ENCODE results near the gene SPRR3.

GRCh38 chr1:152954436-152954835 is 47.1 kb upstream of the SPRR3 start:
- TF ChIP-seq CTCF (conservative IDR thresholded peaks at IDR 0.05; ENCODE audit: low read depth in 2 of 2) (no peak), REST (IDR thresholded peaks at IDR 0.05; ENCODE audit: unreplicated experiment) (no peak), EZH2 (IDR thresholded peaks at IDR 0.05; ENCODE audit: low read depth, unreplicated experiment) (no peak), CREB1 (CRISPR knock-in tag; IDR thresholded peaks at IDR 0.05; ENCODE audit: low read depth) (no peak), POLR2AphosphoS5 (IDR thresholded peaks at IDR 0.05; ENCODE audit: low read depth) (no peak), ZNF114 (CRISPR knock-in tag; IDR thresholded peaks at IDR 0.05) (no peak), STAT1 (IDR thresholded peaks at IDR 0.05; ENCODE audit: unreplicated experiment) (no peak), ETS1 (IDR thresholded peaks at IDR 0.05) (no peak), EZH2phosphoT487 (IDR thresholded peaks at IDR 0.05; ENCODE audit: unreplicated experiment) (no peak), NANOG (IDR thresholded peaks at IDR 0.05; ENCODE audit: borderline replicate concordance) (no peak), JUNB (IDR thresholded peaks at IDR 0.05; ENCODE audit: unreplicated experiment) (no peak), ZNF331 (CRISPR knock-in tag; IDR thresholded peaks at IDR 0.05; ENCODE audit: low read depth) (no peak)
